Breast epithelium (tissue), 3 donors: Measurements from ENCODE around the gene TPK1.

ENCODE experiments used
- CTCF ChIP-seq, 3 donors: fragments of 450-650 bp; IDR thresholded peaks; one replicate each; pipeline ENCODE4 v1.5.1; 2016 to 2017; ENCODE audit warnings: antibody characterized with exemption in 3 of 3, mild to moderate bottlenecking in 3 of 3, moderate library complexity in 3 of 3
- POLR2AphosphoS5 ChIP-seq, 3 donors: sonication (generic); formaldehyde crosslinking; IDR thresholded peaks; one replicate each; pipeline ENCODE4 v1.6.1; 2017; ENCODE audit warnings: antibody characterized with exemption in 3 of 3

- TF ChIP-seq CTCF (IDR thresholded peaks at IDR 0.05) (no peak), POLR2AphosphoS5 (IDR thresholded peaks at IDR 0.05) (no peak)
These were observed 153.1 kb downstream of the TPK1 start for GRCh38 chr7:144682581-144683280.
